ENCODE data around the gene IL18RAP.

The IL18RAP gene

DNA sequence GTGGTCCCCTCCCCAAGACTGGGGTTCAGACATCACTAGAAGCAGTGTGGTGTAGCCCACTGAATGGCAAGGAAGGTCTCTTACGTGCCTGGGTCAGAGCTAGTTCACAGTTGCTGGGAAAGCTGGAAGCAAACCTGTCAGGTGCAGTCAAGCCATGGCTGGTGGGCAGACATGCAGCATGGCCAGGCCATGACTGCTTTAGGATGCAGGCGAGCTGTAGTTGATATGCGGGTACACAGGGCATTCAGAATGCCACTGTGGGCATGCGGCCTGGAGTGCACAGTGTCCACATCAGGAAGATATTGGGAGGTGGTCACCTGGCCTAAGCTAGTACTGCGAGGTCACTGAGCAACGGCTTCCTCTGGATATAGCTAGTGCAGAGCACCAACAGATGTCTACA lies 38.2 kb downstream of the IL18RAP start:
- DNase-seq, result no peak

DNA sequence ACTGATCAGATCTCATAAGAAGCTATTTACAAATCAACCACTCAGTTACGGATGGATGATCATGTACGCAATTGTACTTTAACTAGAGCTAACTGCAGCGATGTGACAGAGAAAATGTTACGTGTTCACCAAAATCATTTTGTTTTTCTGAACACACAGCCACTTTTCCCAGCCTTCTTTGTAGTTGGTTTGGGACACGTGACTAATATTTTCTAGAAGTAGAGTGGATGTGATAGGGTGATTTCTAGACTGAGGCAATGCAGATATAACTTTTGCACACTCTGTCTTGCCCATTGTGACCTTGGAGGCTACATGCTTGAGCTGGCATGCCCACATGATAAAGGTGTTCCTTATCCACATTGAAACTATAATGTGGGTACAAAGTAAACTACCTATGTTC lies 40.2 kb downstream of the IL18RAP start:
- DNase-seq, result no peak

DNA sequence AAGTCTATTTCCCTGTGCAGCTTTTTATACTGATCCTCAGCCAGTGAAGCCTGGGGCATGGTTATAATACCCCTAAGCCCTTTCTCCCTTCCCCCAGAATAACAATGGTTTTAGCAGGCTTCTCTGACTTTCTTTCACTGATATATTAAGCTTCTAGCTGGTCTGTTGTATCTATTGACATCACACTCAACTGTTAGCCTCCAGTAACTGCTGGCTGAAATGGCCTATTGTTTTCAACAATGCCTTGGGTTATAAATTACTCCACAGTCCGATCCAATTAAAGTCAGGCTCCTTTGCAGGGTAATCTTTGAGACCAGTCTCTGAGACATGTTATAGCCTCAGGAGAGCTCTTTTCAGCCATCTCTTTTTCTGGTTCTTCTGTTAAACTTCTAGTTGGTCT lies 47.2 kb downstream of the IL18RAP start:
- no peak for DNase-seq

DNA sequence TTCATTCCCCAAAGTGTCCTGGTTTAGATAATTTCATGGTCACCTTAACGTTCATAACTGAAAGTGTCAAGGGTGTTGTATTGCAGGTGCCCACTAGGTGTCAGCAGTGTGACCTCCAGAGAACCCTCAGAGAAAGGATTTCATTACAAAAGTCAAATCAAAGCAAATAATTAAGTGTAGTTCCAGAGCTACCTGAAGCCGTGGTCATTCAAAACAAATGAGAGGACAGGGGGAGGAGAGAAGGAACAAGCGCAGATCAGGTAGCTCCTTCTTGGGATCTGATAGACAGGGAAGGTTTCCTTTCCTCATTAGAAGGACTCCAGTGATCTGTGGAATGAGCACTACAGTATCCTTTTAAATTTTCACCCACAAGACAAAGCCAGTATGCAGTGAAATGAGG lies 50.1 kb downstream of the IL18RAP start, which contains the start of gene SLC9A4:
Gene SLC9A4, plus strand, starts transcription at position 207 of the 400 bp plus-strand sequence. CDS start 534 bp downstream, outside the sequence.
- no peak for DNase-seq

DNA sequence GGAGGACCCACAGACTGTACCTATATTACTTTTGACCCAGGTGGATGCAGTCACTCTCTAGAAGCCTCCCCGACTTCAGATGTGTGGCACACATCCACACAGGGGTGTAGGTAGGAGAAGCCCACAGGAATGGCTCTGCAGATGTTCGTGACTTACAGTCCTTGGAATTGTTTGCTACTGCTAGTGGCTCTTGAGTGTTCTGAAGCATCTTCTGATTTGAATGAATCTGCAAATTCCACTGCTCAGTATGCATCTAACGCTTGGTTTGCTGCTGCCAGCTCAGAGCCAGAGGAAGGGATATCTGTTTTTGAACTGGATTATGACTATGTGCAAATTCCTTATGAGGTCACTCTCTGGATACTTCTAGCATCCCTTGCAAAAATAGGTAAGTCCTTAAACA lies 50.7 kb downstream of the IL18RAP start:
- no peak for DNase-seq

DNA sequence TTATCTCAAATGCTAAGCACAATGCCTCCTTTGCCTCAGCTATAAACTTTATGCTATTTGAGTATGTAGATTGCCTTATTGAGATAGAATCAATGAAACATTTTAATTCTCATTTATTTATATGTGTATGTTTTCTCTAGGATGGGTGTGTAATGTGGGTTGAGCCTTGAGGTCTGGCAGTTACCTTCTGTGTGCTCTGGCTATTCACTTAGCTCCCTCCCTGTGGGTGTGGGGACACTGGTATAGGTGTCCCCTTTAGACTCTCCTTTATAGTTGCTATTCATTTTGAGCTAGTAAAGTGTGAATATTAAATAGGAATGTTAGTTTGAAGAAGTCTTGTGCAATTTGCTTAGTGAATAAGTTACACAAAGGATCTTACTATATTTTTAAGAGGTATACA lies 51.8 kb downstream of the IL18RAP start:
- DNase-seq, result no peak

DNA sequence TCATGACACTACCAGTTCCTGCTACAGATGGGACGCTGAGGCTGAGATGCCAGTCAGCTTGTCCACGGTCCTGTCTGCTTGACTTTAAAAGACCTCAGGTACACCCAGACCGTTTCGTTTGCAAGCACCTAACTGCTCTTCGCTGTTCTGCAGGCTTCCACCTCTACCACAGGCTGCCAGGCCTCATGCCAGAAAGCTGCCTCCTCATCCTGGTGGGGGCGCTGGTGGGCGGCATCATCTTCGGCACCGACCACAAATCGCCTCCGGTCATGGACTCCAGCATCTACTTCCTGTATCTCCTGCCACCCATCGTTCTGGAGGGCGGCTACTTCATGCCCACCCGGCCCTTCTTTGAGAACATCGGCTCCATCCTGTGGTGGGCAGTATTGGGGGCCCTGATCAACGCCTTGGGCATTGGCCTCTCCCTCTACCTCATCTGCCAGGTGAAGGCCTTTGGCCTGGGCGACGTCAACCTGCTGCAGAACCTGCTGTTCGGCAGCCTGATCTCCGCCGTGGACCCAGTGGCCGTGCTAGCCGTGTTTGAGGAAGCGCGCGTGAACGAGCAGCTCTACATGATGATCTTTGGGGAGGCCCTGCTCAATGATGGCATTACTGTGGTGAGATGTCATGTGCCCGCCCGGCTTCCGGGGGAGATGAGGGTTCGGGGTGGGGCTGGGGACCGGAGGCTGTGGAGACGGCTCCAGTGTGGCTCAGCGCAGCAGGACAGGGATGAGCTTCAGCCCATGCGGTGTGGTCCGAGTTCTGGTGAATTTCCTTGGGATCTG lies 55.9 kb downstream of the IL18RAP start:
- no peak for DNase-seq

DNA sequence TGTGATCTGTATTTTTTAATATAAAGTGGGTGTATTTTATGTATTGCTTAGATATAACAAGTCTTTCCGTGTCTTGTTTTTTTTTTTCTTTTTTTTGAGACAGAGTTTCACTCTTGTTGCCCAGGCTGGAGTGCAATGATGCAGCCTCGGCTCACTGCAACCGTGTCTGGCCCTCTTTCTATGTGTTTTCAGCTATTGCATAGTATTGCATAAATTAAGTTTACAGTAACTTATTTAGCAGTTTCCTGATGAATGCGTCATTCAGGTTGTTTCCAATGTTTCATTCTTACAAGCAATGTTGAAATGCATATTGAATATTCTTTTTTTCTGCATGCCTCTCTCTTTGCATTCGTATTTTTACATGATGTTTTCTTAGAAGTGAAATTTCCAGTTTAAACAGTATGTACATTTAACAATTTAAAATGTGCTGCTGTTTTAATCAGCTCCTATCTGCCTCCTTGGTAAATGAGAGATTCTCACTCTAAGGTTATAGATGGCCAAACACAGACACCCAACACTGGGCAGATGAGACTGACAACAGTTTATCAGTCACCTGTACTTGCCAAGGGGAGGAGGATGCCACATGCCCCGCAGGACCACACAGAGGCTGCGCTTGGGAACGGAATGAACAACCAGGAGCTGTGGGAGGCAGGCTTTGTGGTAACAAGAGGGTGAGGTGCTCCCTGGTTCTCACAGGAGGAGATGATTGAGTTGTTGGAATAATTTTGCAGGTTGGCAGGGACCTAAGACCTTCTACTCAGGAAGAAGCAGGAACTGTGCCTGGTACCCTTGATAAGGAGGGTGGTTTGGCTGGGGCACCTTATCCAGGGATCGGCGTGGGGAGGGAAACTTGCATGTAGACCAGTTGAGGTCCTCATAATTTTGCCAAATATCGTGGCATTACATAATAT lies 57.6 kb downstream of the IL18RAP start:
- no peak for DNase-seq

DNA sequence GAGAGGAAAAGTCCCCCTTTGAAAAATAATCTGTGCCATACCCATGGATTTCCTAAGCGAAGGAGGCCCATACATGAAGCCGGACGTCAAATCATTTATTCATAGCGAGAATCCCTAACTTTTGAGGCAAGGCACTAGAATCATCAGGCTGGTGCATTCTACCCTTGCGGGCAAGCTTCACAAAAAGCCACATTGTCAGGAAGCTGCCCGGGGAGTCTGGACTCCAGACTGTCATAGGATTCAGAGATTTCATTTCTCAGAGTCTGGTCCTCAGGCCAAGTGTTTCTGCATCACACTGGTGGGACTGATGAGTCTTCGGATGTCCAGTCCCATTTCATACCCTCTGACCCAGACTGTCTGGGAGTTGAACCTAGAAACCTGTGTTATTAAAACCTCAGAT lies 59.0 kb downstream of the IL18RAP start:
- DNase-seq, result no peak

DNA sequence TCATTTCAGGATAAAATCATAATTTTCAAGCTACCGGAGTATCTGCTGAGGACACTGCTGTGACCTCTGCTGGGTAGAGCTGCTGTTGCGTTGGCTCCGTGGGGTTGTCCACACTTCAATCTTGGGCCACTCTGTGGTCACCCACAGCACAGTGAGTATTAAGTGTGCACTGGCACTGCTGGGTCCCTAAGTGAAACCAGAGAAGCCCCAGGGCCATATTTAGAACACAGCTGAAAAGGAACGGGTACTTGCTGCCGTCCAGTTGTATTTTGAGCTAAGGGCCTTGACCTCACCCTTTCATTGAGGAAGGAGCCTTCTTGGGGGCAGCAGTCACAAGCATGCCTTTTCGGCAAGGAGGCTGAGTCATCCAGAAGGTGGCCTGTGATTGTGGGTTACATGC lies 60.1 kb downstream of the IL18RAP start:
- DNase-seq, result no peak

DNA sequence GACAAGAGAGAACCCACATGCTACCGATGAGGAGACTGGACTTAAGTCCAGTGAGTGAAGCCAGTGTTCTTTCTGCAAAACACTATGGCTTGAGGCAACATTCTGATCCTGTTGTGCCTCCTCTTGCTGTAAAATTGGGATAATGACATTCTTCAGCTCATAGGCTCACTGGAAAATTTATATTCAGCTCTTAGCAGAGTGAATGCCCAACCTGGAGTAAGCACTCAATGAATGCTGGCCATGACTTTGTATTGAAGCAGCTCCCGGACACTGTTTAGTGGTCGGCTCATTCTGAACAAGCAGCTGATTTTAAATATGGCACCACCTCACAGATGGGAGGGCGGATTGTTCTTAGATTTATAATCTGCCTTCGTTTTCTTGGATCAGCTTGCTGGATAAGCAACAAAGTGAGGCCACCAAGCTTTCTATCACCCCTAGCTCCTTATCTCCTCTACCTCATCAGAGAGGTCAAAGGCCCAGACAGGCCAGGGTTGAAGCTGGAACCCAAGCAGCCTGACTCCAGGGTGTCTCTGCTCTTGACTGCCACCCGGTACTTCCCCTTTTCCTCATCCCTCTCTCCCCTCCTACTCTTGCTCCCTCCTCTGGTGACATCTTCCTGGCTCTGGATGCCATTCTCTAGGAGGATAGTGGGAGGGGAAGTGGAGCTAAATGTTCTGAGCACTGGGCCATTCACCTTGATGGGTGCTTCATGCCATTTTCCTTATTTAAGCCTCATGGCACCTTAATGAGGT lies 61.5 kb downstream of the IL18RAP start:
- DNase-seq, result no peak

DNA sequence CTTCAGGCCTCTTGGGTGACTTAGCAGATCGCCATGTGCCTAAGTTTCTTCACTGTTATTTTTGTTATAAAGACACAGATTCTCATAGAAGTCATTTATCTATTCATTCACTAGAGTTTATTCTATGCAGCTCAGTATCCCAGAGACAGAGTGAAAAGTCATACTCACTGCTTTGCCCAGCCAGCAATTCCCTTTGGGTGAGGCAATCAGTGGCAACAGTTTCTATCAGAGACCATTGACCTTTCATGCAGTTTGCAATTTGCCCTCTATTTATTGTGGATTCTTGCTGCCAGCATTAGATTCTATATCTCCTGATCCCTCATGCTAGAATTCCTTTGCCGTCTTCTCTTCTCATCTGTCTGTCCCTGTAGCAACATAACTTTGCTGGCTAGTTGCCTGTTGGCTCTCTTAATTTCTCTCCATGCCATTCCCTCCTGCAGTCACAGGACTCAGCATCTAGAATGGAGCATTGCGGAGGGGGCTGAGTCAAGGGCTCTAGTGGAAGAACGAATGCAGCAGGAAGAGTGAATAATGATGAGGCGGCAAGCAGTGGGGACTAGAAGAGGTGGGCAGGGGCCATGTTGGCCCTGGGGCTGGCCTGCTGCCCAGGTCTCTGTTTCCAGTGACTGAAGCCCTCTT lies 62.3 kb downstream of the IL18RAP start:
- no peak for DNase-seq

DNA sequence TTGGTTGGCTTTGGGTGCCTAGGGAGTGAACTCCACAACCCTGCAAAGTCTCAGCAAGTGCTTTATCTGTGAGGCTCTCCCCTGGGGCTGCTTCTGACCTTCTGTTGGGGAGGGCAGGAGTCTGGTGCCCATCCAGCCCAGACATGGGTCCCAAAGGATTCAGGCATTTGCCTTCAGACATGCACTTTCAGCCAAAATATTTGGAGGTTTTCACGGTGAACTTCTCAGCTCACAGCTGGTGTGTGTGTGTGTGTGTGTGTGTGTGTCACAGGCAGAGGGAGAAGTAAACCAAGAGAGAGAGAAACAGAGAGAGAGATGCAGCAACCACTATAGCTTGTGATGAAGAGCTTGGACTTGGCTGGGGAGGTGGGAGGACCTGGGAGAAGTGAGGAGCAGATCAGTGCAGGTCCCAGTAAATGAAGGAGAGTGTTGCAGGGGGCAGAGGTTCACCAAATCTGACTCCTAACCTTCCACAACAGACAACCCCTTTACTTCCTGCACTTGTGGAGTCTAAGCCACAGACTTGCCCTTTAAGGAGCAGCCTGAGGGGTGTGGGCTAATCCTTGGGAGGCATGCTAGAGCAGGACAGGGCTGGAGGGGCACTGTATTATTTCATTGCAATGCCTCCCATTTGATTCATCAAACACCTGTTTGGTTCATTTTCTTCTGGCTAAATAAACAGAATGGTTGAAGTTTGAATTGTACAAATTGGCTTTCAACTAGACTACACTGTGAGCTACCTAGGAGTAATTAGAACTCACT lies 64.2 kb downstream of the IL18RAP start:
- DNase-seq, result no peak

DNA sequence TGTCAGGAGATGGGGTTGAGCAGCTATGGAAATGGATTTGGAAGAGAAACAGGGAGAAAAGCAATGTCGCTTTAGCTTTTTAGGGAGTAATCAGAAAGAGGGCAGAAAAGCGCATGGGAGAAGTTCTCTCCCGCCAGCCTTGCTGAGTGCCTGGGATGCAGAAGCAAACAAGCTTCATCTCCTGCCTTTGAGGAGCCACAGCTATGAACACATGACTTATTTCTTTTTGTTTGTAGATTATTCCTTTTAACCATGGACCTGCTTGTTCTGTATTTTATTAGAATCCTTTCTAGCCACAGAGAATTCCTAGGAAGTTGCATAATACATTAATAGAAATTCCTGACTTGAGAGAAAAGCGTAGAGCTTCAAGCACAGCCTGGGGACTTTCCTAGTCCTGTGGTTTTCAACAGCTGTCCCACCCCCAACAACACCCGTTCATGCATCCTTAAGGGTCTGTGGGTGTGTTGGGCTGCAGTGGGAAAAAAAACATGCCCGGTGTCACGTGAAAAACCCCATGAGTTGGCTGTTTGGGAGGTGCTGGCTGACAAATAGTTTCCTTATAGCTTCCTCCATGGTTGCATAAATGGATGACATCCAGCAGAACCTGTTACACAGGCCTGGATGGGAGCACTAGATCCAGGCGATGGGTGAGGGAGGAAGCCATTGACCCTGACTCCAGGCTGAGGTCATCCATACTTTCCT lies 65.0 kb downstream of the IL18RAP start:
- no peak for DNase-seq

DNA sequence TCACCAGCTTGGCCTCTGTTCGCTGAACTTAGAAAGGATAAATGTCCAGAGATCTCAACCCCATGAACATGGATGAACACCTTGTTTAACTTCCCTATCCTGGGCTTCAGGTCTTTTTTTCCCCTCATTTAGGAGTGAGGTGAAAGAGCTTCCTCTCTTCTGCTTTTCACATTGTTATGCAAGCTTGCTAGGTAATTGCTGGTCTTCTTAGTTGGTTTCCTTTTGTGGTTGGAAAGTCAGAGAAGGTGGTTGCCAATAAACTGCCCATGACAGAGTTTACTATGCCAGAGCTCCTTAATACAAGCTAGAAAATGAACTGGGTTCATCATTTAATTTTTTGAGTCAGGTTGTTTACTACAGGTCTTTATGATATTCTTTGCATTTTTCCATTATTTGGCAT lies 66.7 kb downstream of the IL18RAP start:
- DNase-seq, result no peak

DNA sequence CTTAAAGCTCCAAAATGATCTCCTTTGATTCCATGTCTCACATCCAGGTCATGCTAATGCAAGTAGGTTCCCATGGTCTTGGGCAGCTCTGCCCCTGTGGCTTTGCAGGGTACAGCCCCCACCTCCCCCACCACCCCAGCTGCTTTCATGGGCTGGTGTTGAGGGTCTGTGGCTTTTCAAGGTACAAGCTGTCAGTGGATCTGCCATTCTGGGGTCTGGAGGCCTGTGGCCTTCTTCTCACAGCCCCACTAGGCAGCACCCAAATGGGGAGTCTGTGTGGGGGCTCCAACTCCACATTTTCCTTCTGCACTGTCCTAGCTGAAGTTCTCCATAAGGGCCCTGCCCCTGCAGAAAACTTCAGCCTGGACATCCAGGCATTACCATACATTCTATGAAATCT lies 69.0 kb downstream of the IL18RAP start:
- no peak for DNase-seq

DNA sequence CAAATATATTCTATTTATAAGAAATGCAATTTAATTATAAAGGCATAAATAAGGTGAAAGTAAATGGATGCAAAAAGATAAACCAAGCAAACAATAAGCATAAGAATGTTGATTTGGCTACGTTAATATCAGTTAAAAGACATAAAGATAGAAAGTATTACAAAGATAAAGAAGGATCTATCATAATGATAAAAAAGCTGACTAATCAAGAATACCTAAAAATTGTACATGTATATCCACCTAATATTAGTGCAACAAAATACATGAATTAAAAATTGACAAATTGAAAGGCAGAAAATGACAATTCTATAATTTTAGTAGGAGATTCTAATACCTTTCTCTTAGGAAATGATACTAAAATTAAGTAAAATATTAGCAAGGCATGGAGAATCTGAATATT lies 71.6 kb downstream of the IL18RAP start:
- DNase-seq, result no peak

DNA sequence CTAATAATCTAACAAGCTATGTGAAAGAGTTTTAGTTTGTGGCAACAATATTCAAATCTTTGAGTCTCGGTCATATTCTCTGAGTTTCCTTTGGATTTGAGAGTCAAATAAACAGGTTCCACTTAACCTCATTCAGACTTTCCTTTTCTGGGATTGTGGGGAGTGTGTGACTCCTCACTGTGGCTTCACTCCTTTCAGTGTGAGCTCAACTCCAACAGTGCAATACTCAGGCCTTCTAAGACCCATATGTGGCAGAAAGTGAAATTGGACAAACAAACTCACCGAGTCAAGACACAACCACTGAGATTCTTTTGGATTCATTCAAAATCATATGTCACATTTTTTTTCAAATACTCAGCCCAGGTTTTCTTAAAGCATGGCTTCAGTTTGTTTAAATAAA lies 75.5 kb downstream of the IL18RAP start:
- DNase-seq, result no peak

DNA sequence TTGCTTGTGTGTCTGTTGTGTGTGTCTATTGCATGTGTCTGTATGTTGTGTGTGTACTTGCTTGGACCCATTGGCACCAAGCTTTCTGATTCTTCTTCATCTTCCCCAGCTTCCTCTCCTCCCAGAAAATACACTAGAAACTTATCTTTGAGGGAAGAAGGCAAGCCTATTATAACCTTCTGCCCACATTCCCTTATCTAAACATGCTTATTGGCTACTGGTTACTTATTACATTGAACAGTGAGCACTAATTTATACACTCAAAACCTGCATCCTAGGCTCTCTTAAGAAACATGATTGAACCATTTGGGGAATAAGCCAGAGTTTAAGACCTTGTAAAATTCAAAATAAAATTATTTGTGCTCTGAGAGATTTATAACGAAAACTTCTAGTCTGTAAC lies 76.6 kb downstream of the IL18RAP start:
- no peak for DNase-seq
